NCI-H2227 (cell line): ENCODE results near the gene KIF1B.

Experiments
- DNase-seq: peaks from one replicate; lab custom pipeline; 2025; ENCODE audit not compliant: unreplicated experiment; lab: John Stamatoyannopoulos, UW

Gene KIF1B

DNA sequence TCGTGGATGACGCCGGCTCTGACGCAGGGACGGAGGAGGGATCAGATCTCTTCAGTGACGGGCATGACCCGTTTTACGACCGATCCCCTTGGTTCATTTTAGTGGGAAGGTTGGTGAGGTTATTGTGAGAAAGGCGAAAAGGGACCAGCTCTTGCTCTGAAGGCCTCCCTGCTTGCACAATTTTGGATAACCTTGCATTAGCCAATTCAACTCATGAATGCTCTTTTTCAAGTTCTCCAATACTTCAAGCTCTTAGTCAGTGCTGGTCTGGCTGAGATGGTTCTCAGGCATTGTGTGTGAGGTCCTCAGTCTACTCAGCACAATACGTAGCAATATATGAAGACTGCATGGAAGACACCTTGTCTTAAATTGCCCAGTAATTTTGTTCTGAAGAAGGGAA lies 115.9 kb downstream of the KIF1B start:
- no peak for DNase-seq

DNA sequence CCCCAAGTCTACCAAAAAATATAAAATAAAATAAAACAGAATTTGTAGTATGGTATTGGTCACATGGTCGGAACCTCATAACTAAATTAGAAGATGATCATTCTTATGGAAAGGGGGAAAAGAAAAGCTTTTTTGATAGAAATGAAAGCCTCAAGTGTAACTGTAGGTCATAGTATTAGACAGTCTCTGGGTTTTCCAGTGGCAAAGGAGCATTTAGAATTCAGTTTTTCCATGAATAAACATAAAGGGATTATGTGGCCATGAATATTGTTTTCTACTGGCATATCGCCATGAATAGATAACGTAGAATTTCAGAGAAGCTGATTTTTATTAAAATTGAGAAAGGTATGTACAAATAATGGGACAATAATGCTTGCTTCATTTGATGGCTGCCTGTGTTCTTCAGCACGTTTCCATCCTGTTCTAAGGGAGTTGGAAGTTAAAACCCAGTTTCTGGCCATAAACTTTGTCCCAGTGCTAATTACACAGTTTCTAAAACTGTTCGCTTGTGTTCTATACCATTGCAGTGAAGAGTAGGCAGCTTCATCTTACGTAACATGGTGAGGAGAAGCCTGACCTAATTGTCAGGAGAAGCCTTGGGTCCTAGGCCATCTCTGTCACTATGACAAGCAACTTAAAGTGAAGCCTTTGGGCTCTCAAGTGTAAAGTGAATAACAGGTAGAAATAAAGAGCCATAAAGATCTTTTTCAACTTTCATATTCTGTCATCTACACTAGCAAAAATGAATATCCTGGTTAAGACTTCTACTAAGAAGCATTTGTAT lies 118.0 kb downstream of the KIF1B start:
- DNase-seq: no peak

DNA sequence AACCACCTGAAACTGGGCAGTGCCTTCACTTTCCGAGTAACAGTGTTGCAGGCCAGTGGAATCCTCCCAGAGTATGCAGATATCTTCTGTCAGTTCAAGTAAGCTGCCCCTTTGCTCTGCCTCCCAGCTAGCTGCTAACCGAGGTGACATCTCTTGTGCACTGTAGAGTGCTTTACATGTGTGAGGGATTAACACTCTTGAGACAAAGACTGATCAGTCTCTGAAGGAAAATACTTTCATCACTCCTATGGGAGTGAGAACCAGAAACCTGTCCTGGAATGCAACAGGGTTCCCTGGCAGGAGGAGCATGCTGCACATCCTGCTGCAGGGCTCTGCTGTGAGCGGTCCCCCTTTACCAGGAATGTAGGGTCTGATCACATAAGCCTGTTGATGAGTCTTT lies 127.1 kb downstream of the KIF1B start:
- no peak for DNase-seq

- DNase-seq: peak; percentile 51
These were observed 127.7 kb downstream of the KIF1B start for GRCh38 chr1:10338047-10338446.

GRCh38 chr1:10338611-10339010 lies 128.2 kb downstream of the KIF1B start:
- DNase-seq: no peak

DNA sequence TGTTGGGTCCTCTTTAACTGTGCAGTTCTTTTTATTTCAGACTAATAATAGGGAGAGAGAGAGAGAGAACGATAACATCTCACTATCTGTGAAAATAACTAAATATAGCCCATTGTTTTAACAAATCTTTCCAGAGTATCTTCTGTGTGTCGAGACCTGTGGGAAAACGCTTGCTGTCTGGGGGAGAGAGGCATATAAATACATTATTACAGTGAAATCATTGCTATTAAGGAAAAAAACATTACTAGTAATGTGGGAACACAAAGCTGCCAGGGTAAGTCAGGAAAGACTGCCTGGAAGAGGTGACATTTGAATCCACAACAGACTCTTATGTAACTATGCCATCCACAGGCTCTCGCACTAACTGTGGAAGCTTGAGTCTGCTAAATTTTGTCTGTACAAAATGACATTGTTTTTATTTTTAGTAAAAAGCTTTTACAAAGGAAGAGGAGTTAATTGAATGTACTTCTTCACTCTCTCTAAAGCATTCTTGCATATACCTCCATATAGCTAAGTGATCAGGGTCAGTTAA lies 128.7 kb downstream of the KIF1B start:
- no peak for DNase-seq

DNA sequence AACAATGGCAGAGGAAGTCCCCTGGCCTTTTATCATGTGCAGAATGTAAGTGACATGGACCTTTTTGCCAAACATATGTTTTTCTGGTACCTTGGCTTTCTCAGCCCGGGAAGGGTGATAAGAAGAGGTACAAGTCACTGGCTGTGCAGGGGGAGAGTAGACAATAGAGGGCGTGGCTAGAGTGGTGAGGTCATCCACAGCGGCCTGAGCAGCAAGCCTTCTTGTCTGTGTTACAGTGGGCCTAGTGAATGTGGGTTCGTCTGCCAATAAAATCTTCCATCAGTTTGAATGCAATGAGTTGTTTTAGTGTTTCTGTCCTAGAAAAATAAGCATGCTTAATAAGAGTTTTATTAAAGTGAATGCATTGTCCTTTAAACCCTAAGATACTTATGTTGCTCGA lies 129.4 kb downstream of the KIF1B start:
- peak; percentile 87 for DNase-seq

DNA sequence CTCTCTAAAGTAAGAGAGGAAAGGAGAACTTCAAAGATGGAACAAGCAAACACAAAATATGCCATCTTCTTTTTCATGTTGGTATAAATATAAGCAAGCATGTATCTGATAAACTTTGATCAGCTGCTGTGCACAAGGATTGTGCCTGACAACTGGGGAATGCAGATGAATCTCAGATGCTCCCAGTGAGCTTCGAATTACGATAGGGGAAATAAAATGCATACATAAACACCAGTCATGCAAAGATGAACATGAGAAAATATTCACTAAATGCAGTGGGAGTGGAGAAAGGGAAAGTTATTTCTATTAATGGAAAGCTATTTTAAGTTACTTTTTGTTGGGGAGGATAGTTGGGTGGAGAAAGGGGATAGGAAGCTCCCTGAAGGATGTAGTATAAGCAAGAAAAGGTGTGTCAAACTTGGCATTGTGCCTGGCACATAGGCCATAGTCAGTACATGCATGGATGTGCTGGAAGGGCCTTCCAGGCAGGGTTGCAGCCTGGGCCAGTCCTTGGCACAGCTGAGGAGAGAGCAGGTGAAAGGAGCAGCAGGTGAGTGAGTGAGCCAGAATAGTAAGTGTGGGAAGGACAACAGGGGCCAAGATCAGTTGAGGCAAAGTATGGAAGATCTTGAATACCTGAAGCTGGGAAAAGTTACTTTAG lies 130.7 kb downstream of the KIF1B start:
- no peak for DNase-seq

DNA sequence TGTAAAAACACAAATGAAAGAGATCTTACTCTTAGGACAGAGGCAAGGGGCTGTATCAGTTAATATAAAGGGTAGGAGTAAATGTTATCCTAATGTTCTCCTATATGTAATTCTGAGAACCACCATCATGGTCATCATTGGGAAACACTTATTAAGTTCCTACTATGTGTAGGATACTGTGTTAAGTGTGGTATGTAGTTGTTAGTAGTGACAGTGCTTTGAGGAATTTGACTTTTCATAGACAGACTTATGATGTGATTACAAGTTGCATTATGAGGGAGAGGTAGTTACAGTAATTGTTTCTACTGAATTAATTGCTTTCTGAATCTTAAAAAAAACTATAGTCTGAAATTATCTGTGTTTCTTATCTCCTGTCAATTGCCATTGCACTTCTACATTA lies 136.7 kb downstream of the KIF1B start:
- DNase-seq: no peak

- no peak for DNase-seq
These were observed 142.9 kb downstream of the KIF1B start for GRCh38 chr1:10353282-10353681.

DNA sequence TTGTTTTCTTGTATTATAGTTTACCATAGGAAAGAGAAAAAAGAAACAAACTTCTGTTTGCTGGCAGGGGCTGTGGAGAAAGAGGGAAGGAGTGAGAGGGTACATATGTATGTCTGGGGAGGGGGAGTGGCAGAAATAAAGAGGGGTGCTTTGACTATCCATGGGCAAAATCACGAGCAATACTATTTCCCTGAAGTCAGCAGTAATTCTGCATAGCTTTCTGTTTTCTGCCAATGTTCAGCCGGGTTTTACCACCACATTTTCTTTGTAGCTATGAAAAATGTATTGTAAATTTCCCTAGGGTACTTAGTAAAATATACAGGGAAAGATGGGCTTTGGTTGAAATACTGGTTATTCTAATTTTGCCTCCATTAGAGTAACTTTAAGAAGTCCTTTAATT lies 143.3 kb downstream of the KIF1B start:
- no peak for DNase-seq

DNA sequence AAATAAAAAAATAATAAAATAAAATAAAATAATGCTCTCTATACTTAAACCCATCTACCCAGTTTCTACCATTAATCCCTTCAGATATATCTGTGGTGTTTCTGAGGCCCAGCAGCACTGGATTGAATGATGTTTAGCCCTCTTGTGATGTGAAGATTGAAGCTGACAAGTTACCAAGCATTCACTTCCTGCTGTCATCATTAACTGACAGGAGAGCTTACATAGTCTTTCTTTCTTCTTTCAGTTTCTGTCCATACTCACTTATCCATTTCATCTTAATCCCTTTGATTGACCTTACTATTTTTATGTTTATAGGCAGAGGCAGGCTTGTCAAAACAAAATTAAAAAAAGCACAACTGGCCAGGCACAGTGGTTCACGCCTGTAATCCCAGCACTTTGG lies 149.7 kb downstream of the KIF1B start:
- DNase-seq: no peak

DNA sequence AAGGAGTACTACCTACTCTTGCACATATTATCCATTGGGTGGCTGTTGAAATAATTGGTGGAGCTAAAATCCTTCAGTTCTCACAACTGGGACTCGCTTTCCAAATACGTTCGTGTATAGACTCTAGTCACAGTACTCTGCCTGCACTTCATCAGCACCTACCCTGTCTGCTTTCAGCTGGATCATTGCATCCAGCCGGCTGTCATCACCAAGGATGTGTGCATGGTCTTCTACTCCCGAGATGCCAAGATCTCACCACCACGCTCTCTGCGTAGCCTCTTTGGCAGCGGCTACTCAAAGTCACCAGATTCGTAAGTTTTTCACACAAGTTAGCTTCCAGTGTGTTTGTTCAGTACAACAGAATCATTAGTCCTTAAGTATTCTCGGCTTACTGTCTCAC lies 151.1 kb downstream of the KIF1B start:
- DNase-seq: no peak

DNA sequence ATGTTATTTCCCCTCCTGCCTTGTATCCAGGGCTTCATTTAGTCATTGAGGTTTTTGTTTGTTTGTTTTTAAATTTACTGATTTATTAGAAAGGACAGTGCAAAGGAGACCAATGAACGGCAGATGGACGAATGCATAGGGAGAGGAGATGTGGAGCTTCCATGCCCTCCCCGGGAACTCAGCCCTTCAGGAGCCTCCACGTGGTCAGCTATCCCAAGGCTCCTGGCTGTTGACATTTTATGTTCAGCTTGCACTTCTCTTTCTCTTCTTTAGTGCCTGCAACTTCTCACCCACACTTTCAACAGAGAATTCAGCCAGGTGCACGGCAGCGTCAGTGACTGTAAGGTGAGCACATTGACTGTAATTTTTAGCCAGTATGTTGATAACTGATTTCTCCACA lies 157.8 kb downstream of the KIF1B start:
- no peak for DNase-seq

DNA sequence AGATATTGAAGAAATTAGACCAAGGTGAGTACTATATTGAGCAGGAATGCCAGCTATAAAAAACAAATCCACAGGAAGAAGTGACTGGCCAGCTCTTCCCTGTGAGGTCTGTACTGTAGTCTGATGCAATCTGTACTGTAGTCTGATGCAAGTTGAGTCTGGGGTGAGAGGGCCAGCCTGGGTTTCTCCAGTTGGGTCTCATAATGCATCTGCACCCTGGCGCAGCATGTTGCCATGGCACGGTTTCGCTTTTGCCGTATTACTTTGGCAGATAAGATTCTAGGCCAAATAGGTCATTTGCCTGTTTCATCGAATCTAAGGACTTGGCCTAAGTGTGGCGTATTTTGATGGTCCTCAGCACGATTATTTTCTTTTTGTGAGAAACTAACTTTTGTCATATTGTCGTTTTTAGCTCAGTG lies 164.1 kb downstream of the KIF1B start:
- DNase-seq: no peak

GRCh38 chr1:10377365-10378029 lies 167.1 kb downstream of the KIF1B start:
- peak; percentile 76 for DNase-seq

GRCh38 chr1:10378081-10378841 lies 167.9 kb downstream of the KIF1B start:
- no peak for DNase-seq

GRCh38 chr1:10379101-10379620 lies 168.8 kb downstream of the KIF1B start:
- DNase-seq: no peak

GRCh38 chr1:10379676-10380075 lies 169.3 kb downstream of the KIF1B start:
- DNase-seq: no peak

GRCh38 chr1:10380594-10381275 lies 170.4 kb downstream of the KIF1B start:
- no peak for DNase-seq
